GM19452 (cell line): ENCODE results near the gene CD79A.

Source experiments
- ATAC-seq: cut with Tn5 transposase; IDR thresholded peaks from one replicate; pipeline ENCODE4 v1.9.1; 2021; ENCODE audit not compliant: unreplicated experiment

CD79A gene

DNA sequence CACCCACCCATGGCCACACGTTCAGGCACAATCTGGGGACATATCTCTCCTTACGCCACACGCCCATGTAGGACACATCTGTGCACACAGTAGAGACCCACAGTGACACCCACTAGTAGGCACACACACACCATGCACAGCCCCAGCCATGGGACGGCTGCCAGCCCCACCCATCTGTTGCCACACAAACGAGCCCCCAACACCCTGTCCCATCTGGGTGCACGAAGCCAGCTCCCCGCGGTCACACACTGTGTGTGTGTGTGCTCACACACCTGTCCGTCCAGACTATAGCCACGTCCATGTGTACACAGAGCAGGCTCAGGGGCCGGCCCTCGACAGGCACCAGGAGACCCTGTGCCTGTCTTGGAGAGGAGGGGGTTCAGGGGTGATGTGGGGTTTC is 40.6 kb downstream of the CD79A start:
- ATAC-seq: no peak

DNA sequence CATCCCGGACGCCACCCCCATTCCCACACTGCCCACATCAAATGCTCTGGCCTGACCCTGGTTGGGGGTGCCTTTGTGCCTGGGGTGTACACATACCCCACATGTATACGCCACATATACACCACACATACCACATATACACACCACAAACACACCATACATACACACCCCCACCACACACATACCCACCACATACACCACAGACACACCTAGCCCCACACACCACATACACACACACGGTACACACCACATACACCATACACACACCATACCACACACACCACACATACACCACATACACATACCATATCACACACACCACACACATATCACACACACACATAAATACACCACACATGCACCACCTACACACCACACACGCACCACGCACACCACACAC is 41.0 kb downstream of the CD79A start:
- no peak for ATAC-seq

DNA sequence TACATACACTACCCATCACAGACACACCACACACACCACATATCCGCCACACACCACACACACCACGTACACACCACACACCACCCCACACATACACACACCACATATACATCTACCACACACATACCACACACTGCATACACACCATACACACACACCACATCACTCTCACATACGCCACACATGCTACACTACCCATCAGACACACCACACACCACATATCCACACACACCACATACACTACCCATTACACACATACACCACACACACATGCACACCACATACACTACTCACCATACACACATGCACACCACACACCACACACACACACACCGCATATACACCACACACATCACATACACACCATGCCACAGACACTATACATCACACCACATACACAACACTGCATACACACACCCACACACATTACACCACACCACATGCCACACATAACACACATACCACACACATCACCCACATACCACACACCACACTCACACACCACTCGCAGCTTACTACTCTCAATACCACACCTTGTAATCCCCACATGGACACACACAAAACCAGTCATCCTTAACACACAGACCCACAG is 41.7 kb downstream of the CD79A start:
- ATAC-seq: no peak

DNA sequence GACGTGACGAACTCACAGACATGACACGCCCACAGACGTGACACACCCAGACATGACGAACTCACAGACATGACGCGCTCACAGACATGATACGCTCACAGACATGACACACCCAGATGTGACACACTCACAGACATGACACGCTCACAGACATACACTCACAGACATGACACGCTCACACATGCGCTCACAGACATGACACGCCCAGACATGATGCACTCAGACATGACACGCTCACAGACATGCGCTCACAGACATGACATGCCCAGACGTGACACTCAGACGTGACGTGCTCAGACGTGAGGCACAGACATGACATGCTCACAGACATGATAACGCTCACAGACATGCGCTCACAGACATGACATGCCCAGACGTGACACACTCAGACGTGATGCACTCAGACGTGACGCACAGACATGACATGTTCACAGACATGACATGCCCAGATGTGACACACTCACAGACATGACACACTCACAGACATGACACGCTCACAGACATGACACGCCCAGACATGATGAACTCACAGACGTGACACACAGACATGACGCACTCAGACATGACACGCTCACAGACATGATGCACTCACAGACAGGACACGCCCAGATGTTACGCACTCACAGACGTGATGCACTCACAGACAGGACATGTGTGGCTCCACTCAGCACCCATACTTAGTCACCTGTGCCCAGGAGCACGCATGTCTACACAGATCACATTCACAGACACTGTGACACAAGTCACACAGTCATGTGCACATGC is 43.1 kb downstream of the CD79A start:
- ATAC-seq: no peak

DNA sequence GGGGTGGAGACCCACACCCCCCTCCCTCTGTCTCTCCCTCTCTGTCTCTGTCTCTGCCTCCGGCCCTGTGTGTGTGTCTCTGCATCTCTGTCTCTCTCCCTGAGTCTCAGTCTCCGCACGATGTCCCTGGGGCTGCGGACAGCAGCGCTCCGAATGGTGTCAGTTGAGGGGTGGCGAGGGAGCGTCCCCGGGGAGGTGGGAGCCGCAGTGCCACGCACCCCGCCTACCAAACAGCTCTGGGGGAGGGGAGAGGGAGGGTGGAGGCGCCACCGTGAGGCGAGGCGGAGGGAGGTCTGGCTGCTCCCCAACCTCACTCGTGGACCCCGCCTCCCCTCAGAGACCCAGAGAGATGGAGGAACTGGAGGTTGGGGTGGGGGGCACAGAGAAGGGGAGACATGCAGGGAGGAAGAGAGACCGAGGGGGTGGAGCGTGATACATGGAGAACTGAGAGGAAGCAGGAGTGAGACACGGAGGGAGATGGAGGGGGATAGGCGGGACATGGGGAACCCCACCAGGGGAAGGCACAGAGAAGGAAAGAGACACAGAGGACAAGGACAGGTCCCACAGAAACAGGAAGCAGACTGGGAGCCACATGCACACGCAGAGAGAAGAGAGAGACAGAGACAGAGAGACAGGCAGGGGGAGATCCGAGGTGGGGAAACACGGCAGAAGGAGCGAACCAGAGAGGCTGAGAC is 44.0 kb downstream of the CD79A start:
- no peak for ATAC-seq

DNA sequence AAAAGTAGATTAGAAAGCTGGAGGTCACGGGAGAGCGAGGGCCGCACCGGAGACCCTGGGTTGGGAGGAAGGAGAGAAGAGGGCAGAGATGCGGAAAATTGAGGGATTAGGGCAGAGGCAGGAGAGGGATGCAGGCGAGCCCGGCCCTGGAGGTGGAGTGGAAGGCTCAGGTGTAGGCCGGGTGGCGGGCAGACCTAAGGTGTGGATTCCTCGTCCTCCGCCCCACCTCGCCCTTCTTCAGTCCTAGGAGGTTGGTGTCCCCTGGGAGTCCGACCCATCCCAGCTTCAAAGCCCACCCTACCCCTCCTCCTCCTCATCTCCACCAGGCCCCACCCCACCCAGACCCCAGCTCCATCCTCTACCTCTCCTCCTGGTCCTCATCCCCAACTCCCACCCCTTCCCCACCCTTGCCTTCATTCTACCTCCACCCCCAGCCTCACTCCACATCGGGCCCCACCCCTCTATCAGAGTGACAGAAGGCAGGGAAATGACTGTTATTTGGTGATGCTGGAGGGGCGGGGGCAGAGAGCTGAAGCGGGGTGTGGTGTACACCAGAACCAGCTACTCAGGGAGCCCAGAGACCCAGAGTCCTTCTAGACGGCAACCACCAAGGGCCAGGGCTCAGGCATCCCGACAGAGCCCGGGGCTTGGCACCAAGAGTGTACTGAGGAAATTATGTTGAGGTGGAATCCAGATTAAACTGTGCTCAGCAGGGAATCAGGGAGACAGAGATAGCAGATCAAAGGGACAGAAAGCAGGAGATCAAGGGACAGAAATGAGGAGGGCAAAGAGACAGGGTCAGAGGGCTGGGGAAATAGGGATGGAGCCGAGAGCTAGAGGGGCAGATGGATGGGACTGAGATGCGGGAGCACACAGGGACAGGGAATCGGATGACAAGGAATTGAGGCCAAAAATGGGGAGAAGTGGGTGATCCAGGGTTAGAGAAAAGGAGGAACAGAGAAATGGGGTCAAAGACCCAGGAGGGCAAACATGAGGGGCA is 44.8 kb downstream of the CD79A start:
- no peak for ATAC-seq

DNA sequence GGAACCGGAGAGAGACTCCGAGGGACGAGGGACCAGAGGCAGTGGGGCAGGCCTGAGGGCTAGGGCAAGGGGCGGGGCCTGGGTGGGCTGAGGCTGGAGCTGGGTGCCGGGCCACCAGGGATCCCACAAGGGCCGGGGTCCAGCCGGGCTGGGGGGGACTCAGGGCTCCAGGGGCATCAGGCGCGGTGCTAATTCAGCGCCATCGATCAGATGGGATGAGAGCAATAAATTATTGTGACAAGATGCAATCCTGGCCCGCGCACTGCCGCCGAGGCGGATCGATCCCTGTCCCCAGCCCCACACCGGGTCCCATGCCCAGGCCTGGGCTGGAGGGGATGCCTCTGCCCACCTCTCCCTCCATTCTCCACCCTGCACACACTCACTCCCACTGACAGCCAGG is 45.5 kb downstream of the CD79A start:
- ATAC-seq: no peak

DNA sequence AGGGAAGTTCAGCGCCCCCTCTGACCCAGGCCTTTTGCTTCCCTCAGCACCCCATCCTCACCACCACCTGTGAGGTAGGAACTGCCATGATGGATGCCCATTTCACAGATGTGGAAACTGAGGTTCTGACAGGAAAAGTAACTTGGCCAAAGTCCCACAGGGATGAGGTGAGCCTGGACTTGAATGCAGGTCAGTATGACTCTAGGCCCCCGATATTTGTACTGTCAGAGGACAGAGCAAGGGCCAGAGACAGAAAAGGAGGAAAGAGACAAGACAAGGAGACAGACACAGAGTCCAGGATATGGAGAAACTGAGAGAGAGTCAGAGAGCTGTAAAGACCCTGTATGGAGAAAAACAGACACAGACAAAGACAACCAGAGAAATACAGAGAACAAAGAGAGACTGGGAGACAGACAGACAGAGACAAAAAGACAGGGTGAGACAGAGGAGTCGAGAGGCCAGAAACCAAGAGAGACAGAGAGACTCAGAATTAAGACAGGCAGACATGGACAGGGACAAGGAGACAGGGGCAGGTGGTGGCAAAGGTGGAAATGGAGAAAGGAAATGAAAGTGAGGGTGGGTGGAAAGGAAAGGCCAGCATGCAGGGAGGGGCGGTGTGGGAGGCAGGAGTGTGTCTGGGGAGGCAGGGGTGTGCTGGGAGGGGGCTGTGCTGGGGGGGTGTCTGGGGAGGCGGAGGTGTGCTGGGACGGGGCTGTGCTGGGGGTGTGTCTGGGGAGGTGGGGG is 46.1 kb downstream of the CD79A start:
- no peak for ATAC-seq

DNA sequence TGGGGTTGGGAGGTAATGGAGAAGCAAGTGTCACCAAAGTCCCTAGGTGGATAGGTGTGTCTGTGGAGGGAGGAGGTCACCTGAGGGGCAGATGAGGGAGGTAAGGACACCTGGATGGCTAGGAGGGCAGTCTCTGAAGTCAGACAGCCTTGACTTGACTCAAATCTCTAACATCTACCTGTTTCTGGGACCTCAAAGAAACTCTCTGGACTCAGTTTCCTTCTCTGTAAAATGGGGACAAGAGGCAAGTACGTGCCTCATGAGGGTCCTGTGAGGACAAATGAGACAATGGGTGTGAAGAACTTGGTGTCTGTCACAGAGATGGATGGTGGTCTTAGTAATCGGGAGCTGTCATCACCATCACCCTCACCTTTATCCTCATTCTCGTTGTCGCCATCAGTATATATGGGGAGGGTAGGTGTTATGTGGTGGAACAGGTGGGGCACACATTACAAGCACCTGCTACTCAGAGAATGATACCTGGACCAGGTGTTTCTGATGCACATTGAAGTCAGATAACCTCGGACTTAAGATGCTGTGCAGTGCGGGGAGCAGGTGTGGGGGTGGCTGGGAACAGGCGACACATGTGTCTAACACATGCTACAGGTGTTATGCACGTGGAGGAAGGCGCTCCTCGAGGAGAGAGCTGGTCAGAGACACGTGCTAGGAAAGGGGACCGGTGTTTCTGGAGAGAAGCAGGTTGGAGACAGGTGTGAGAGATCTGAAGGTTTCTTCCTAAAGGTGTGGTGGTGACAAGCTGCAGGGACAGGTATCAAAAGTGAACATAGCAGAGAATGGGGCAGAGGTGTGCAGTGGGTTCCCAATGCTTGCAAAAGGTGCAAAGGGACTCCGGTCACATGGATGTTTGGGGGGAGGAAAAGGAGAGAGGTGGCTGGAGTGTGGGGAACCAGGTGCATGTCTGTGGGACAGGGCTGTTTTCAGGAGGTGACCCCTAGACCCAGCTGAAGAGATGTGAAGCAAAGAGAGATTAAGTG is 47.4 kb downstream of the CD79A start:
- no peak for ATAC-seq

DNA sequence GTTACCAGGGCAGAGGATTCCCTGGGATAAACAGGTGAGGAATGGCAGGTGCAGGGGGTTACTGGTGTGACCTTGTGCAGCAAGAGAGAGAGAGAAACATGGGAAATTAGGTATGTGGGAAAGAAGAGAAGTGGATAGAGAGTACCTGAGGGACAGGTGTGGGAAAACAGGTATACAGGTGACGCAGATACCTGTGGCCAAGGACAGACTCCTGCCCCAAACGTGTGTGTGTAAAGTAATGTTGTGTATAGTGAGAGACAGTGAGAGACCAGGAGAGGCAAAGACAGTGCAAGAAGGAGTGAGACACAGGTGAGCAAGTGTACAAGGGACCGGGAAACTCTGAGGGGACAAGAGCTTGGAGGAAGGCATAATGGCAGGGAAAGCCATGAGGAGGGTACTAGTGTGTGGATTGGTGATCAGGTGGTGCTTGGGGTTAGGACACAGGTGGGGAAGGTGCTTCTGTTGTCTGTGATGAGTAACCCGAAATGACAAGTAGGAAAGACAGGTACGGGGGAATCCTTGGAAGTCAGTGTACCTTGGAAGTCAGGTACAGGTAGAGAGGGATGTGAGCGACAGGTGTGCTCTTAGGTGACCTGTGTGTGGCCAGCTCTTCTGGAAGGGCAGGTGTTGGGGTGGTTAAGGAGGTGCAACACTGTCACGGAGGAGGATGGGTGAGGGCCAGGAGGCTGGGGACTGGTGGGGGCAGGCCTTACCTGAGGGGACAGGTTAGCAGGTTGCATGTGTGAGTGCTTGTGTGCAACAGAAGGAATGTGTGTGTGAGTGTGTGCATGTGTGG is 48.3 kb downstream of the CD79A start:
- no peak for ATAC-seq

DNA sequence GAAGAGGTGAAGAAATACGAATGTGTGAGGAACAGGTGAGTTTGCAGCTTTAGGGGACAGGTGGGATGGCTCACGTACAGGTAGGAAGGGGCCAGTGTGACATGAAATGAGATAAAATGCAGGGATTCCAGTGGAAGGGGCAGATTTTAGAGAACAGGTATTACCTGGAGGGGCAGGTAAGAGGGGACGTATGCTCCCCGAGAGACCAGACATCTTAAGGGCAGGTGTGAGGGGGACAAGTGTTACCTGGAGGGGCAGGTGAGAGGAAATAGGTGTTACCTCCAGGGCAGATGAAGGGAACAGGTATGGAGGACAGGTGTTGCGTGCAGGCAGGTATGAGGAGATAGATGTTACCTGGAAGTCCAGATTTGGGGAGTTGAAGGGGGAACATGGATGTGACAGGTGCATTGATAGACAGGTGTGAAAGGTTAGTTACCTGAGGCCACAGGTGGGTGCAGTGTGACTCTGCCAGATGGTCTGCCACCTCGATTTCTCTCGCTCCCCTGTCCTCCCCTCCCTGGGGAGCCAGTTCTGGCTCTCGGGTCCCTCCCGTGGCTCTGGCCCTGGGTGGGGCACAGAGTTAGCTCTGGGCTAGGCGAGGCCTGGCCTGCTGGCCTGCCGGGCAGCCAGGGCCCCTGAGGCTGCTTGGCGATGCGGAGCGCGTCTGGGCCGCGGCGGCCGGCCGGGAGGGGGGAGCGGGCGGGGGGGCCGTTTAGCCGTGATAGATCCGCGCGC is 49.1 kb downstream of the CD79A start:
- no peak for ATAC-seq

DNA sequence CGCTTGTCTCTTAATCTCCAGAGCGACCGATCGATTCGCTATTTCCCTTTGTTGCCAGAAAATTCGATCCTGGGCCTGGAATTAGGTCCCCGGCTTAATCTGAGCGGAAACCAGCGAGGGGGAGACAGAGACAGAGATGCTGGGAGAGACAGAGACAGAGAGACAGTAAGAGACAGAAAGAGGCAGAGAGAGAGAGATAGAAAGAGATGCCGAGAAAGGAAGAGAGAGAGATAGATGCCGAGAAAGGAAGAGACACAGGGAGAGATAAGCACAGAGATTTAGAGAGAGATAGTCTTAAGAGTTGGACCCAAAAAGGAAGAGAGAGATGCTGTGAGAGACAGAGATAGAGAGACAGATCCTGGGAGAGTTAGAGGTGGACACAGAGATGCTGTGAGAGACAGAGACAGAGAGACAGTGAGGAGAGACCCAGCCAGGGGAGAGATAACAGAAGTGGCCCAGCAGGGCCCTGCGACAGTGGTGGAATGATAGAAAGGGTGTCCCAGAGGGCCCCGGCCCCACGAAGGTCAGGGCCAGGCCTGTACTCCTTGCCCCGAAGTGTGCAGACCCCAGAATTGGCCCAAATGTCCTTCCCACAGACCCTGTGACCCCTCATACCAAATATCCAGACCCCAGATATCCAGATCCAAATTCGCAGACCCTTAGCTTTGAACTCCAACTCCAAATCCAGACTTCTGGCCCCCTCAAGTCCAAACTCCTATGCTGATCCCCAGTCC is 49.9 kb downstream of the CD79A start:
- no peak for ATAC-seq

DNA sequence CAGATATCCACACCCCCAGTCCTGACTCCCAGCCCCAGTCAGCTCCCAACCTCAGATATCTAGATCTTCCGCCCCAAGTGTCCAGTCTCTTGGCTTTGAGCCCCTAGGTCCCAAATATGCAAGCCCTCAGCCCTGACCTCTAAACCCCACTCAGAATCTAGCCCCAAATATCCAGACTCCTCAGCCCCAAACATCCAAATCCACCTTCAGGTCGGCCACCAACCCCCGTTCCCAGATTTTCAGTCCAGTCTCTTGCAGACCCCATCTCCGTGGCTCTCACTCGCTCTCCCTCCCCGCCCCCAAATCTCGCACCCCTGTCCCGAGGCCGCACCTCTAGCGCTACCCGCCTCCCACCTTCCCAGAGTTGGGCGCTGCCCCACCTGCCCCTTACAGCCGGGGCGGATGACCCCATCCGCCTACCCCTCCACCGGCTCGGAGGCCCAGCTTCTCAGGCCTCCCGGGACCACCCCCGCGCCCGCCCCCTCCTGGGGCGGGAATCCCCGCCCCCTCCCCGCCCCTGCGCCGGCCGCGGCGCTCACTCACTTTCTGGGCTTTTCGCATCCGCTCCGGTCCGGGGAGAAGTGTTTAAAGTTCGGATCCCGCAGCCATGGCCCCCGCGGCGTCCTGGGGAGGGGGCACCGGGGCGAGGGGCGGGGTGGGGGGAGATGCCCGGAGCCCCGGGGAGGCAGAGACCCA is 50.6 kb downstream of the CD79A start:
- ATAC-seq: no peak

DNA sequence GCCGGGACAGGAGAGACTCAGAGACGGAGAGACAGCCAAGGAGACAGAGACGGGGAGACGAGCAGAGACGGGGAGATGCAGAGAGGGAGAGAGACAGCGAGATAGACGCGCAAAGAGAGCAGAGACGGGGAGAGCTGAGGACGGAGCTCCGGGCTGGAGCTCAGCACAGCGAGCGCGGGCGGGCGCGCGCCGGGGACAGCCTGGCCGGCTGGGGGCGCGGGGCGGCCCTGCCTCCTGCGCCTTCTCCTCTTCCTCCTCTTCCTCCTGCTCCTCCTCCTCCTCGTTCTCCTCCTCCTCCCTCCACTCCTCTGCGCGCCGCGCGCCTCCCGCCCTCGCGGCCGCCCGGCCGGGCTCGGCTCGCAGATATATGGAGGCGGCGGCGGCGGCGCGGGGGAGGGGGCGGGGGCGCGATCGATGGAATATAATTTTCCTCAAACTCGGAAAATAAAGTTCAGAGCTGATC is 51.2 kb downstream of the CD79A start, which contains the start of gene ERFL:
Gene ERFL, minus strand, starts transcription at position 229 of the 463 bp plus-strand sequence. CDS start 15,530 bp downstream, outside the sequence.
- ATAC-seq: no peak

DNA sequence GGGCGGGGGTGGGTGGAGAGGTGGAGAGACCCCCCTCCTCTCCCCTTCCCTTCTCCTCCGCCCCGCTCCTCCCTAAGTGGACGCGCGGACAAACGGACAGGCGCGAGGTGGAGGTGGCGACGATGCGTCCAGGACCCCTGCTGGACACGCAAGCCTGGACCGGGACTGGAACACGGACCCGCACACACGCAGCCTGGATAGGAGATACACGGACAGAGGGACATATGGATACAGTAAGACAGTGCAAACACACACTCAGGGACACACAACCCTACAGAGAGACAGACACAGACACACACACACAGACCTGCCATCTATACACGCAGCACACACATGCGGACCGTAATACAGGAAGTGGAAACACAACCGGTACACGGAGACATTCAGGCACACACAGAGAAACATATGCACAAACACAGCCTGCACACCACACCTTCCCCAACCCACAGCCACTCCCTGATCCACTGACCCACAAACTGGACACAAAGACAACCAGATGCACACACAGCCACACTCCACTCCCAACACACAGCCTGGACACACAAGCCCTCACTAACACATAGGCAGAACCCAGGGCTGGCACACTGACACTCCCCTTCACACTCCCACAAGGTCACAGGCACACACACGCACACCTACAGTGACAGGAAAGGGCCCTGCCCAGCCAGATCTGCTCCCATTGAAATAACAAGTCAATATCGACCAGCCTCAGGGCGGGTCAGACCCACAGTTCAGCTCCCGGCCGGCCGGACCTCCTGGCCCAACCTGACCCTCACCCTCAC is 51.9 kb downstream of the CD79A start:
- ATAC-seq: no peak
